KMS-11 (cell line): ENCODE data around the gene TSHZ3.

Source experiments
- H2AFZ ChIP-seq: fragments of 200-600 bp; sonication (generic); 2 replicates; pipeline ENCODE4 v1.6.1; 2016; ENCODE audit warnings: antibody characterized with exemption, mixed run types, low read depth
- H3K27ac ChIP-seq: fragments of 200-600 bp; sonication (generic); 2 replicates; pipeline ENCODE4 v1.6.1; 2016; ENCODE audit warnings: mild to moderate bottlenecking, mixed run types
- H3K27me3 ChIP-seq: fragments of 200-600 bp; sonication (generic); 2 replicates; pipeline ENCODE4 v1.6.1; 2017; ENCODE audit warnings: mild to moderate bottlenecking, low read depth, mixed run types, moderate library complexity; ENCODE audit not compliant: insufficient read depth
- H3K36me3 ChIP-seq: fragments of 200-600 bp; sonication (generic); 2 replicates; pipeline ENCODE4 v1.6.1; 2017; ENCODE audit warnings: mild to moderate bottlenecking, mixed run types; ENCODE audit not compliant: insufficient read depth
- H3K4me1 ChIP-seq: fragments of 200-600 bp; sonication (generic); 2 replicates; pipeline ENCODE4 v1.6.1; 2016; ENCODE audit warnings: mild to moderate bottlenecking, low read depth, mixed run types; ENCODE audit not compliant: poor library complexity, severe bottlenecking
- H3K4me2 ChIP-seq: fragments of 200-600 bp; sonication (generic); 2 replicates; pipeline ENCODE4 v1.7.0; 2016; ENCODE audit warnings: mild to moderate bottlenecking, mixed run types
- H3K4me3 ChIP-seq: fragments of 200-600 bp; sonication (generic); IDR thresholded peaks from 2 replicates; pipeline ENCODE4 v1.6.1; 2017; ENCODE audit warnings: low read depth, low read length, mixed read lengths; ENCODE audit not compliant: insufficient read depth
- H3K79me2 ChIP-seq: fragments of 200-600 bp; sonication (generic); 2 replicates; pipeline ENCODE4 v1.6.1; 2016; ENCODE audit warnings: low read depth, mixed run types; ENCODE audit not compliant: insufficient read depth
- H3K9ac ChIP-seq: fragments of 200-600 bp; sonication (generic); 2 replicates; pipeline ENCODE4 v1.6.1; 2016; ENCODE audit warnings: mild to moderate bottlenecking, mixed run types
- H4K20me1 ChIP-seq: fragments of 200-600 bp; sonication (generic); 2 replicates; pipeline ENCODE4 v1.6.1; 2016; ENCODE audit warnings: mild to moderate bottlenecking, mixed run types; ENCODE audit not compliant: insufficient read depth
- CTCF ChIP-seq: fragments of 200-600 bp; sonication (generic); conservative IDR thresholded peaks from 2 replicates; pipeline ENCODE4 v1.6.1; 2017; ENCODE audit warnings: low read depth, mild to moderate bottlenecking, antibody characterized with exemption, low read length, moderate library complexity, mixed read lengths

TSHZ3 gene

GRCh38 chr19:31390711-31391110 lies 41.5 kb upstream of the TSHZ3 start:
- no peaks in the 10 kb centered on the region for H3K79me2 ChIP-seq
- no peak overlapping the region for H3K27ac ChIP-seq
- TF ChIP-seq CTCF, result no peak
- H3K4me2 ChIP-seq, result no peak overlapping the region
- no peaks in the 10 kb centered on the region for H3K4me1 ChIP-seq
- no peaks in the 10 kb centered on the region for H4K20me1 ChIP-seq
- no peaks in the 10 kb centered on the region for H3K27me3 ChIP-seq
- H3K4me3 ChIP-seq, result no peak overlapping the region
- H3K9ac ChIP-seq, result no peak overlapping the region
- H2AFZ ChIP-seq, result no peak overlapping the region
- H3K36me3 ChIP-seq, result no peaks in the 10 kb centered on the region

- no peaks in the 10 kb centered on the region for H4K20me1 ChIP-seq
Observed at GRCh38 chr19:31389874-31390273, 40.6 kb upstream of the TSHZ3 start.

GRCh38 chr19:31387717-31388301 lies 38.6 kb upstream of the TSHZ3 start:
- H3K79me2 ChIP-seq, result no peaks in the 10 kb centered on the region
- H2AFZ ChIP-seq, result no peak overlapping the region
- H3K36me3 ChIP-seq, result no peaks in the 10 kb centered on the region
- no peaks in the 10 kb centered on the region for H4K20me1 ChIP-seq
- no peak overlapping the region for H3K9ac ChIP-seq
- H3K4me3 ChIP-seq, result no peak overlapping the region
- no peak for TF ChIP-seq CTCF
- H3K27ac ChIP-seq, result no peak overlapping the region
- H3K4me2 ChIP-seq, result no peak overlapping the region
- H3K27me3 ChIP-seq, result no peaks in the 10 kb centered on the region
- no peaks in the 10 kb centered on the region for H3K4me1 ChIP-seq

More at GRCh38 chr19:31389874-31390273, 40.6 kb upstream of the TSHZ3 start:
- Histone ChIP-seq H3K4me3 (no peak overlapping the region), H3K4me2 (no peak overlapping the region), H3K4me1 (no peaks in the 10 kb centered on the region), H3K27me3 (no peaks in the 10 kb centered on the region), H3K27ac (no peak overlapping the region), H3K36me3 (no peaks in the 10 kb centered on the region), H2AFZ (no peak overlapping the region), H3K9ac (no peak overlapping the region), H3K79me2 (no peaks in the 10 kb centered on the region)
- TF ChIP-seq CTCF, result no peak

GRCh38 chr19:31386806-31387205 lies 37.6 kb upstream of the TSHZ3 start:
- no peaks in the 10 kb centered on the region for H3K36me3 ChIP-seq
- H3K4me1 ChIP-seq, result no peaks in the 10 kb centered on the region
- no peak for TF ChIP-seq CTCF
- H2AFZ ChIP-seq, result no peak overlapping the region
- no peak overlapping the region for H3K27ac ChIP-seq
- no peak overlapping the region for H3K9ac ChIP-seq
- no peaks in the 10 kb centered on the region for H4K20me1 ChIP-seq
- H3K4me2 ChIP-seq, result no peak overlapping the region
- no peak overlapping the region for H3K4me3 ChIP-seq
- H3K79me2 ChIP-seq, result no peaks in the 10 kb centered on the region
- H3K27me3 ChIP-seq, result no peaks in the 10 kb centered on the region
